H1 (cell line): ENCODE data around the gene GRIPAP1. TPM values are rescaled to one million over a fixed set of nuclear protein-coding genes. Genes with fewer than 3 reads are reported as not detected.
A peak's percentile ranks its signal among the peaks of the same experiment; 100 is the strongest.

ENCODE experiments used
- CTCF ChIA-PET: fragments of 300-600 bp; sonication (Branson Sonifier 250); formaldehyde crosslinking; loops from one replicate; lab custom pipeline; 2021; ENCODE audit not compliant: partially characterized antibody; lab: Charles Lee
- POLR2A ChIA-PET: fragments of 300-600 bp; sonication (Branson Sonifier 250); formaldehyde crosslinking; loops from one replicate; lab custom pipeline; 2021; ENCODE audit warnings: inconsistent platforms; ENCODE audit not compliant: partially characterized antibody; lab: Charles Lee
- DNase-seq, 2 experiments: peaks; one replicate each; pipeline versions ENCODE4 v3.0.0 to v3.0.0-alpha.2; 2010 to 2022; ENCODE audit warnings: low spot score in 2 of 2, low read depth in 1 of 2, mixed read lengths in 1 of 2
- FAIRE-seq: peaks from 2 replicates; lab custom pipeline; 2011; peaks lifted over from hg19 to GRCh38; lab: Jason Lieb, UNC
- H2AFZ ChIP-seq: 2 replicates; pipeline ENCODE4 v1.8.1; 2012; ENCODE audit warnings: low read length, inconsistent platforms
- H2AK5ac ChIP-seq: 2 replicates; pipeline ENCODE4 v1.6.1; 2013; ENCODE audit warnings: low read depth, low read length
- H2BK120ac ChIP-seq: replicated peaks from 2 replicates; pipeline ENCODE3; 2013; ENCODE audit warnings: low read depth, low read length, inconsistent platforms
- H2BK12ac ChIP-seq: 2 replicates; pipeline ENCODE4 v1.6.1; 2013; ENCODE audit warnings: low read depth, low read length
- H2BK15ac ChIP-seq: 2 replicates; pipeline ENCODE4 v1.6.1; 2013; ENCODE audit warnings: low read length
- H2BK20ac ChIP-seq: 2 replicates; pipeline ENCODE4 v1.6.1; 2013; ENCODE audit warnings: low read length
- H2BK5ac ChIP-seq: 2 replicates; pipeline ENCODE4 v1.6.1; 2013; ENCODE audit warnings: low read depth, low read length
- H3K14ac ChIP-seq: 2 replicates; pipeline ENCODE4 v1.6.1; 2013; ENCODE audit warnings: inconsistent platforms; ENCODE audit not compliant: insufficient read length
- H3K18ac ChIP-seq: 2 replicates; pipeline ENCODE4 v1.6.1; 2013; ENCODE audit warnings: low read length; ENCODE audit errors: extremely low read depth
- H3K23ac ChIP-seq: 2 replicates; pipeline ENCODE4 v1.6.1; 2013; ENCODE audit warnings: inconsistent platforms; ENCODE audit not compliant: insufficient read length
- H3K23me2 ChIP-seq: 2 replicates; pipeline ENCODE4 v1.6.1; 2013; ENCODE audit warnings: low read depth, low read length
- H3K27ac ChIP-seq: 2 replicates; pipeline ENCODE4 v1.6.1; 2011; ENCODE audit warnings: low read depth, low read length, inconsistent platforms
- H3K27me3 ChIP-seq, 4 experiments: replicated peaks in 1 of 4; 1 replicate in 1 of 4; 2 replicates in 3 of 4; pipeline versions ENCODE4 v1.6.1 to v1.8.1; 2011 to 2013; ENCODE audit warnings: low read length in 3 of 4, mild to moderate bottlenecking in 3 of 4, inconsistent platforms in 2 of 4, mixed read lengths in 2 of 4, moderate library complexity in 1 of 4; ENCODE audit not compliant: control insufficient read depth in 3 of 4, insufficient read depth in 3 of 4; ENCODE audit errors: extremely low read depth in 1 of 4
- H3K36me3 ChIP-seq, 4 experiments: 2 replicates each; pipeline versions ENCODE4 v1.6.1 to v1.8.1; 2011 to 2013; ENCODE audit warnings: mild to moderate bottlenecking in 4 of 4, low read length in 3 of 4, moderate library complexity in 2 of 4, control low read depth in 1 of 4, inconsistent platforms in 1 of 4; ENCODE audit not compliant: insufficient read depth in 4 of 4, control insufficient read depth in 2 of 4
- H3K4ac ChIP-seq: replicated peaks from 2 replicates; pipeline ENCODE3; 2013; ENCODE audit warnings: low read length, low read depth, mixed read lengths, inconsistent platforms; ENCODE audit not compliant: insufficient read length
- H3K4me1 ChIP-seq, 4 experiments: replicated peaks in 1 of 4; 1 replicate in 1 of 4; 2 replicates in 3 of 4; pipeline versions ENCODE4 v1.6.1 to v1.8.1; 2011 to 2013; ENCODE audit warnings: low read length in 3 of 4, inconsistent platforms in 2 of 4, mixed read lengths in 1 of 4; ENCODE audit not compliant: insufficient read depth in 4 of 4, control insufficient read depth in 3 of 4
- H3K4me2 ChIP-seq, 2 experiments: 2 replicates each; pipeline versions ENCODE4 v1.6.1 to v1.8.1; 2011 to 2013; ENCODE audit warnings: low read depth in 2 of 2, low read length in 2 of 2, control low read depth in 1 of 2, inconsistent platforms in 1 of 2, mild to moderate bottlenecking in 1 of 2; ENCODE audit not compliant: insufficient read depth in 1 of 2
- H3K4me3 ChIP-seq, 4 experiments: fragments of 200-600, 300-600 bp in 1 of 4; sonication (generic), shearing (Covaris generic), sonication (Bioruptor Twin) in 1 of 4; 2 replicates each; pipeline versions ENCODE4 v1.5.1 to v1.8.1; 2011 to 2016; ENCODE audit warnings: low read length in 4 of 4, low read depth in 3 of 4, control low read depth in 2 of 4, inconsistent platforms in 2 of 4, mild to moderate bottlenecking in 2 of 4, mixed read lengths in 1 of 4, moderate library complexity in 1 of 4; ENCODE audit not compliant: insufficient read depth in 2 of 4; ENCODE audit errors: extremely low read depth in 1 of 4
- H3K56ac ChIP-seq: replicated peaks from 2 replicates; pipeline ENCODE3; 2013; ENCODE audit warnings: low read depth, mild to moderate bottlenecking, mixed read lengths, low read length, inconsistent platforms; ENCODE audit not compliant: insufficient read length
- H3K79me1 ChIP-seq: 2 replicates; pipeline ENCODE4 v1.6.1; 2013; ENCODE audit warnings: low read depth, low read length, control low read depth
- H3K79me2 ChIP-seq, 2 experiments: 2 replicates each; pipeline versions ENCODE4 v1.6.1 to v1.8.1; 2012 to 2013; ENCODE audit warnings: low read length in 2 of 2, mild to moderate bottlenecking in 2 of 2, inconsistent platforms in 1 of 2; ENCODE audit not compliant: insufficient read depth in 2 of 2, control insufficient read depth in 1 of 2
- H3K9ac ChIP-seq, 4 experiments: replicated peaks in 1 of 4; 1 replicate in 1 of 4; 2 replicates in 3 of 4; pipeline versions ENCODE4 v1.6.1 to v1.8.1; 2011 to 2013; ENCODE audit warnings: low read depth in 3 of 4, low read length in 3 of 4, control low read depth in 2 of 4, mild to moderate bottlenecking in 2 of 4, moderate library complexity in 2 of 4, inconsistent platforms in 1 of 4; ENCODE audit errors: extremely low read depth in 1 of 4
- H3K9me3 ChIP-seq, 2 experiments: 2 replicates each; pipeline versions ENCODE4 v1.6.1 to v1.8.1; 2012 to 2013; ENCODE audit warnings: mild to moderate bottlenecking in 2 of 2, moderate library complexity in 2 of 2, control low read depth in 1 of 2, inconsistent platforms in 1 of 2, low read depth in 1 of 2, low read length in 1 of 2, mixed read lengths in 1 of 2; ENCODE audit not compliant: insufficient read depth in 2 of 2
- H4K20me1 ChIP-seq, 2 experiments: replicated peaks in 1 of 2; 2 replicates each; pipeline versions ENCODE3 to v1.8.1; 2011 to 2013; ENCODE audit warnings: inconsistent platforms in 2 of 2, low read length in 2 of 2, mild to moderate bottlenecking in 1 of 2; ENCODE audit not compliant: insufficient read depth in 2 of 2, control insufficient read depth in 1 of 2
- H4K5ac ChIP-seq: 2 replicates; pipeline ENCODE4 v1.6.1; 2013; ENCODE audit warnings: low read length, low read depth, mixed read lengths, inconsistent platforms; ENCODE audit not compliant: insufficient read length
- H4K8ac ChIP-seq: 2 replicates; pipeline ENCODE4 v1.8.0; 2013; ENCODE audit warnings: mild to moderate bottlenecking, moderate library complexity, low read length, inconsistent platforms; ENCODE audit not compliant: insufficient read depth; ENCODE audit errors: extremely low read depth
- H4K91ac ChIP-seq: replicated peaks from 2 replicates; pipeline ENCODE3; 2013; ENCODE audit warnings: low read length, mixed read lengths, inconsistent platforms; ENCODE audit not compliant: insufficient read length
- BRCA1 ChIP-seq: IDR thresholded peaks from 2 replicates; pipeline ENCODE4 v1.6.1; 2012; ENCODE audit warnings: low read depth, low read length, improper control_type of control experiment
- KDM5A ChIP-seq: fragments of 200-600 bp; IDR thresholded peaks from 2 replicates; pipeline ENCODE4 v1.7.1; 2012; ENCODE audit warnings: mild to moderate bottlenecking, low read length, inconsistent platforms, mixed read lengths
- SP1 ChIP-seq: IDR thresholded peaks from 2 replicates; pipeline ENCODE4 v1.6.1; 2011; ENCODE audit warnings: low read depth, low read length
- TAF1 ChIP-seq: IDR thresholded peaks from 2 replicates; pipeline ENCODE4 v1.6.1; 2011; ENCODE audit warnings: mild to moderate bottlenecking, low read depth, low read length
- TCF12 ChIP-seq: IDR thresholded peaks from 2 replicates; pipeline ENCODE4 v1.6.1; 2011; ENCODE audit warnings: low read depth, mild to moderate bottlenecking, low read length
- WGBS, 2 experiments: shearing (Covaris generic) in 1 of 2; methylation state at CpG; one replicate each; pipeline versions ENCODE4 v1.1.6 to v1.1.7; 2013 to 2015; ENCODE audit warnings: low lambda C conversion rate in 2 of 2, mixed read lengths in 2 of 2, inconsistent platforms in 1 of 2, low coverage in 1 of 2, missing lambda C conversion rate in 1 of 2; ENCODE audit not compliant: insufficient replicate concordance in 2 of 2, insufficient coverage in 1 of 2, insufficient read length in 1 of 2; ENCODE audit errors: extremely low coverage in 1 of 2, missing lambda C conversion rate in 1 of 2; 5-methylcytosine and 5-hydroxymethylcytosine counted together
- polyA plus RNA-seq, 7 experiments: library from polyadenylated mRNA; depleted of rRNA in 3 of 7; stranded (reverse) in 5 of 7; unstranded in 2 of 7; fragments of >200 nt in 5 of 7; fragments of 200-250 nt in 2 of 7; gene quantifications; 1 replicate in 5 of 7; 2 replicates in 1 of 7; 4 replicates in 1 of 7; pipeline versions ENCODE4 v1.2.1 to v1.2.3, GENCODE V29; 2011 to 2013; ENCODE audit warnings: missing spikeins in 2 of 7, mixed read lengths in 2 of 7
- total RNA-seq: library from RNA; stranded (reverse); fragmentation: NEBNext Ultra II Directional; extraction: Animal tissue kit (Norgen Biotek cat#: 25700); gene quantifications from 2 replicates; pipeline ENCODE4 v1.2.1, GENCODE V29; 2021

The GRIPAP1 gene
- total and polyA plus RNA-seq, 2 of the 8 experiments (the other 6 are each of a cell fraction or from before 2014, with no cell fraction given), result 21.6 to 55.9 TPM

GRCh38 chrX:48927123-48927522, 74.9 kb downstream of the GRIPAP1 start:
- Histone ChIP-seq H2BK12ac (no peak overlapping the region; the same call in 1 of the 2 replicates), H3K23ac (no peak overlapping the region), H3K56ac (peak overlapping the region; percentile 87), H3K4ac (no peak overlapping the region), H2AK5ac (no peak overlapping the region), H2AFZ (no peak overlapping the region), H2BK15ac (no peak overlapping the region), H3K27ac (peak overlapping the region; percentile 75), H3K4me2 (peak overlapping the region; percentile 61 to 62), H3K27me3 (no peaks in the 10 kb centered on the region), H2BK5ac (peak overlapping the region; percentile 97), H3K4me3 (peak overlapping the region; percentile 2 to 54 (median 14); a peak in 5 of 8 replicates), H3K9ac (0 out of 7 replicates have a peak overlapping the region, but pooled peaks of 1 of the 4 experiments have one; percentile 4), H3K14ac (no peak overlapping the region), H3K79me2 (peaks cover 0 to 20% of the 10 kb centered on the region in 2 experiments; a peak in 2 of 4 replicates), H3K23me2 (no peaks in the 10 kb centered on the region), H4K20me1 (no peaks in the 10 kb centered on the region), H3K18ac (no peak overlapping the region; the same call in 1 of the 2 replicates), H3K4me1 (peaks cover 0 to 18% (median 8%) of the 10 kb centered on the region in 4 experiments; a peak in 5 of 7 replicates), H4K5ac (peak overlapping the region; percentile 90), H2BK20ac (no peak overlapping the region), H3K79me1 (no peaks in the 10 kb centered on the region), H2BK120ac (peak overlapping the region; percentile 98), H4K8ac (no peak overlapping the region), H3K36me3 (peaks cover 0 to 47% (median 19%) of the 10 kb centered on the region in 4 experiments; a peak in 6 of 8 replicates), H4K91ac (peak overlapping the region; percentile 73), H3K9me3 (no peaks in the 10 kb centered on the region)
- peak; percentile 77 for FAIRE-seq
- 5% methylated on average over 5 of the region's 5 CpGs; no CpG with 5 or more reads in 1 of the 2 experiments for WGBS, 2 experiments
- TF ChIP-seq KDM5A (no peak), TAF1 (no peak), BRCA1 (no peak), SP1 (peak; percentile 36; the same call in 1 of the 2 replicates), TCF12 (peak; percentile 87; the same call in 1 of the 2 replicates)
- DNase-seq, result peak in 1 of 2 experiments; percentile 49
- ChIA-PET POLR2A (interaction anchor here (0.6 to 30.9 kb wide), 10 partner anchors 7 to 296 kb away, joined by 3 to 572 read pairs (median 4); partner anchors contain the start of genes GRIPAP1, OTUD5, PIM2 and PQBP1), CTCF (interaction anchor here (0.5 to 2.3 kb wide), 4 partner anchors 10 to 234 kb away, joined by 3 to 20 read pairs (median 3); no protein-coding TSS in a partner anchor)
